GM10248 (cell line): ENCODE results near the gene MARVELD1.

ENCODE experiments used
- CTCF ChIA-PET: fragments of 300-600 bp; sonication (Branson Sonifier 250); formaldehyde crosslinking; extraction: SDS; loops from one replicate; lab custom pipeline; 2021; ENCODE audit warnings: antibody characterized with exemption; lab: Yijun Ruan, JAX
- POLR2A ChIA-PET: fragments of 350-650 bp; sonication (Branson Sonifier 250); formaldehyde crosslinking; extraction: SDS; loops from one replicate; lab custom pipeline; 2020; ENCODE audit warnings: antibody characterized with exemption; lab: Yijun Ruan, JAX
- DNase-seq: peaks from one replicate; pipeline ENCODE4 v3.0.0; 2012; ENCODE audit errors: extremely low spot score
- CTCF ChIP-seq: IDR thresholded peaks from 2 replicates; pipeline ENCODE4 v1.5.1; 2012; ENCODE audit warnings: mild to moderate bottlenecking, low read depth; ENCODE audit errors: extremely low read depth, missing control alignments, control extremely low read depth

MARVELD1 gene

GRCh38 chr10:97718659-97719142, 5.2 kb downstream of the MARVELD1 start:
- TF ChIP-seq CTCF, result no peak
- CTCF ChIA-PET, result interaction anchor here (2.6 to 28.5 kb wide), 3 partner anchors 11 to 32 kb away, joined by 10 to 552 read pairs (median 95); partner anchors contain the start of genes AVPI1, MARVELD1 and ZFYVE27
- POLR2A ChIA-PET, result interaction anchor here (0.6 kb wide), 1 partner anchor 10 kb away, joined by 4 read pairs; no protein-coding TSS in a partner anchor
- no peak for DNase-seq

- CTCF ChIA-PET, result interaction anchor here (10.5 to 28.5 kb wide), 2 partner anchors 11 to 14 kb away, joined by 95 to 552 read pairs; partner anchors contain the start of genes MARVELD1 and ZFYVE27
- TF ChIP-seq CTCF, result no peak
- POLR2A ChIA-PET, result no interaction called here
- no peak for DNase-seq
Measured at GRCh38 chr10:97719602-97720001, 6.1 kb downstream of the MARVELD1 start.

- ChIA-PET CTCF (interaction anchor here (10.5 to 28.5 kb wide), 2 partner anchors 11 to 14 kb away, joined by 95 to 552 read pairs; partner anchors contain the start of genes MARVELD1 and ZFYVE27), POLR2A (no interaction called here)
- no peak for DNase-seq
- TF ChIP-seq CTCF, result no peak
Measured at GRCh38 chr10:97721871-97722780, 8.6 kb downstream of the MARVELD1 start.

- ChIA-PET CTCF (interaction anchor here (1.3 to 28.5 kb wide), 3 partner anchors 10 to 43 kb away, joined by 4 to 552 read pairs (median 95); partner anchors contain the start of genes MARVELD1 and ZFYVE27), POLR2A (no interaction called here)
- no peak for DNase-seq
- no peak for TF ChIP-seq CTCF
Measured at GRCh38 chr10:97723001-97723400, 9.5 kb downstream of the MARVELD1 start.

- DNase-seq, result no peak
Measured at GRCh38 chr10:97724341-97724941, 10.9 kb downstream of the MARVELD1 start.

More at GRCh38 chr10:97724341-97724941, 10.9 kb downstream of the MARVELD1 start:
- no peak for TF ChIP-seq CTCF
- CTCF ChIA-PET, result interaction anchor here (0.8 to 28.5 kb wide), 8 partner anchors 9 to 190 kb away, joined by 3 to 552 read pairs (median 4); partner anchors contain the start of genes AVPI1, MARVELD1 and ZFYVE27
- POLR2A ChIA-PET, result no interaction called here
